HCT116 (cell line): ENCODE measurements around the gene XAF1.

Source experiments
- ATF3 ChIP-seq: IDR thresholded peaks from 2 replicates; pipeline ENCODE4 v1.6.1; 2012
- CEBPB ChIP-seq: IDR thresholded peaks from 2 replicates; pipeline ENCODE4 v1.6.1; 2012; ENCODE audit warnings: low read depth
- CTCF ChIP-seq, 3 experiments: fragments of 200-600 bp in 1 of 3; sonication (generic) in 1 of 3; IDR thresholded peaks in 2 of 3; conservative IDR thresholded peaks in 1 of 3; 2 replicates each; pipeline ENCODE4 v1.5.1; 2012 to 2017; ENCODE audit warnings: low read depth in 2 of 3, low read length in 2 of 3, antibody characterized with exemption in 1 of 3, borderline replicate concordance in 1 of 3, control low read depth in 1 of 3, mild to moderate bottlenecking in 1 of 3, mixed read lengths in 1 of 3, mixed run types in 1 of 3, moderate library complexity in 1 of 3; ENCODE audit not compliant: insufficient read depth in 1 of 3
- ELF1 ChIP-seq: IDR thresholded peaks from 2 replicates; pipeline ENCODE4 v1.6.1; 2012; ENCODE audit warnings: low read depth, borderline replicate concordance
- EZH2 ChIP-seq: fragments of 200-600 bp; sonication (generic); IDR thresholded peaks from 2 replicates; pipeline ENCODE4 v1.6.1; 2017; ENCODE audit warnings: antibody characterized with exemption, mixed run types
- EZH2phosphoT487 ChIP-seq: fragments of 200-600 bp; IDR thresholded peaks from 2 replicates; pipeline ENCODE4 v1.6.1; 2018; ENCODE audit warnings: antibody characterized with exemption, borderline replicate concordance
- POLR2A ChIP-seq: IDR thresholded peaks from 2 replicates; pipeline ENCODE4 v1.7.0; 2011; ENCODE audit warnings: borderline replicate concordance; ENCODE audit not compliant: insufficient read depth, insufficient read length; ENCODE audit errors: extremely low read depth
- POLR2AphosphoS5 ChIP-seq: IDR thresholded peaks from 2 replicates; pipeline ENCODE4 v1.6.1; 2011; ENCODE audit warnings: mild to moderate bottlenecking, low read depth, low read length, moderate library complexity
- RAD21 ChIP-seq: IDR thresholded peaks from 2 replicates; pipeline ENCODE4 v1.6.1; 2012; ENCODE audit warnings: low read depth, mild to moderate bottlenecking
- SP1 ChIP-seq: IDR thresholded peaks from 2 replicates; pipeline ENCODE4 v1.6.1; 2012; ENCODE audit warnings: low read depth
- ZNF274 ChIP-seq: fragments of 200-500 bp; sonication (Bioruptor generic); IDR thresholded peaks from 2 replicates; pipeline ENCODE4 v1.6.1; 2014; ENCODE audit warnings: mild to moderate bottlenecking, low read depth, low read length, inconsistent platforms

GRCh38 chr17:6714315-6714874 is 41.5 kb upstream of the XAF1 start:
- TF ChIP-seq CTCF (IDR thresholded peaks at IDR 0.05 in 2 of 3, conservative IDR thresholded peaks at IDR 0.05 in 1 of 3; ENCODE audit: borderline replicate concordance in 1 of 3, insufficient read depth in 1 of 3, low read depth in 2 of 3, low read length in 2 of 3) (no peak), POLR2AphosphoS5 (no peak), CEBPB (no peak), POLR2A (no peak), SP1 (no peak), ATF3 (no peak), ELF1 (no peak), RAD21 (no peak), ZNF274 (no peak), EZH2phosphoT487 (no peak), EZH2 (no peak)
